ENCODE measurements around the gene GPR148. TPM values are rescaled to one million over a fixed set of nuclear protein-coding genes. Genes with fewer than 3 reads are reported as not detected.

The GPR148 gene
- polyA plus RNA-seq, 1 donor (not counting 4 experiments of a cell fraction or from before 2014, with no cell fraction given), result not detected

DNA sequence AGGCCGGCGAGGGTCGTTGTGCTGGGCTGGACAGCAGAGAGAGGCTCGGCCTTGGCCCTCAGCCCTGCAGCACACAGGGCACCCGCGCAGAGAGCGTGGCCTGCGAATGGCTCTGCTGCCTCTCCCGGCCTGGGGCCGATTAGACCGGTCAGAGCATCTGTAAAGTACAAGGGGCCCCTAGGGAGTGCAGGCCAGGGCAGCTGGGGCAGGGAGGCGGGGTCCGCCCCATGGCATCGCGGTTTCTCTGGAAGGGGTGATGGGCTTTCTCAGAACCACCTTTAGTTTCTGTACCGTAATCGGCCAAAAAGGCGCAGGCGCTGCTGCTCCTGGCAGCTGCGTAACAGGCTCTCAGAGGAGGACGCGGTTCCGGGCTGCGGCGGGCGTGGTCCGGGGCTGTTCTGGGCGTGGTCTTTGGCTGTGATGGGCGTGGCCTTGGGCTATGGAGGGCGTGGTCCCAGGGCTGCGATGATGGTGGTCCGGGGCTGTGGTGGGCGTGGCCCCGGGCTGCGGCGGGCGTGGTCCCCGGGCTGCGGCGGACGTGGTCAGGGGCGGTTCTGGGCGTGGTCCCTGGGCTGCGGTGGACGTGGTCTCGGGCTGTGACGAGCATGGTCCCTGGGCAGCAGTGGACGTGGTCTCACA lies 1.5 kb upstream of the GPR148 start:
- Histone ChIP-seq H3K27me3 (ENCODE audit: control insufficient read depth, extremely low read depth, insufficient read depth, low read length) (peaks cover 10% of the 10 kb centered on the region), H3K27ac (ENCODE audit: control insufficient read depth, insufficient read depth, low read length) (no peak overlapping the region), H3K9me1 (ENCODE audit: control insufficient read depth, extremely low read depth, insufficient read depth, low read length) (no peaks in the 10 kb centered on the region), H3K4me2 (ENCODE audit: control insufficient read depth, extremely low read depth, insufficient read depth, low read depth, low read length) (peak overlapping the region; percentile 99), H3K4me1 (ENCODE audit: control insufficient read depth, extremely low read depth, insufficient read depth, low read length) (peaks cover 11% of the 10 kb centered on the region), H3K9me3 (ENCODE audit: control insufficient read depth, low read depth, low read length) (no peaks in the 10 kb centered on the region), H4K20me1 (ENCODE audit: control insufficient read depth, extremely low read depth, insufficient read depth, low read length) (no peaks in the 10 kb centered on the region), H3K79me2 (ENCODE audit: control insufficient read depth, insufficient read depth, low read length) (no peaks in the 10 kb centered on the region), H3K36me3 (ENCODE audit: control insufficient read depth in 2 of 2, extremely low read depth in 1 of 2, insufficient read depth in 2 of 2, low read length in 2 of 2) (no peaks in the 10 kb centered on the region), H3K9ac (ENCODE audit: control insufficient read depth, extremely low read depth, insufficient read depth, low read length) (peak overlapping the region; percentile 68), H3K4me3 (ENCODE audit: control insufficient read depth in 2 of 3, extremely low read depth in 1 of 3, insufficient read depth in 2 of 3, low read depth in 1 of 3, low read length in 3 of 3) (peak overlapping the region; percentile 46 to 81 (median 72)), H2AFZ (ENCODE audit: control insufficient read depth, low read length) (peak overlapping the region; percentile 95)
- TF ChIP-seq, protein P1, sequence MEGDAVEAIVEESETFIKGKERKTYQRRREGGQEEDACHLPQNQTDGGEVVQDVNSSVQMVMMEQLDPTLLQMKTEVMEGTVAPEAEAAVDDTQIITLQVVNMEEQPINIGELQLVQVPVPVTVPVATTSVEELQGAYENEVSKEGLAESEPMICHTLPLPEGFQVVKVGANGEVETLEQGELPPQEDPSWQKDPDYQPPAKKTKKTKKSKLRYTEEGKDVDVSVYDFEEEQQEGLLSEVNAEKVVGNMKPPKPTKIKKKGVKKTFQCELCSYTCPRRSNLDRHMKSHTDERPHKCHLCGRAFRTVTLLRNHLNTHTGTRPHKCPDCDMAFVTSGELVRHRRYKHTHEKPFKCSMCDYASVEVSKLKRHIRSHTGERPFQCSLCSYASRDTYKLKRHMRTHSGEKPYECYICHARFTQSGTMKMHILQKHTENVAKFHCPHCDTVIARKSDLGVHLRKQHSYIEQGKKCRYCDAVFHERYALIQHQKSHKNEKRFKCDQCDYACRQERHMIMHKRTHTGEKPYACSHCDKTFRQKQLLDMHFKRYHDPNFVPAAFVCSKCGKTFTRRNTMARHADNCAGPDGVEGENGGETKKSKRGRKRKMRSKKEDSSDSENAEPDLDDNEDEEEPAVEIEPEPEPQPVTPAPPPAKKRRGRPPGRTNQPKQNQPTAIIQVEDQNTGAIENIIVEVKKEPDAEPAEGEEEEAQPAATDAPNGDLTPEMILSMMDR (optimal IDR thresholded peaks at IDR 0.05 in 1 of 3, IDR thresholded peaks at IDR 0.05 in 1 of 3, conservative IDR thresholded peaks at IDR 0.05 in 1 of 3; ENCODE audit: extremely low read depth in 1 of 3, insufficient read depth in 2 of 3, low read length in 3 of 3), result no peak
- TF ChIP-seq EZH2 (IDR thresholded peaks at IDR 0.05; ENCODE audit: low read length), result no peak
- FAIRE-seq, result no peak
- dilution Hi-C loops (cut with MboI; ENCODE audit: extremely low pct_ligation_motif_present, low sequenced_read_pairs), result no loop called here
- DNase-seq (ENCODE audit: low read depth, low spot score), result peak; percentile 26

DNA sequence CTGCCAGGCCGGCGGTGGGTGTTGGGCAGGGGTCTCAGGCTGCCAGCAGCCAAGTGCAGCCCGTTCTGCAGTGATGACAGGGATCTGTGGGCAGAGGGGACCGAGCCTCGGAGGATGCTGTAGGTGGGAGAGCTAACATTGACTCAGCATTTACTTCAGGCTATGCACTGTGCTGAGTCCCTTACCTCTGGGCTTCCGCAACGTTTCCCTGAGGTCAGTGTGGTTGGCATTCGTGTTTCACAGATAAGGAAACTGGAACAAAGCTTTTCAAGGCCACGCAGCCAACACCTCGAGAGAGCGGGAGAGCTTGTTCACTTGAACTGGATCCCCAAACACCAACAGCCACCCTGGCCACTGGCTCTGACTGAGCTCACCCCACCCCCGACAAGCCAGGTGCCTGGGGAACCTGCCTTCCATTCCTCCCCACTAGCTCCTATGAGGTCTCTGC lies 839 bp upstream of the GPR148 start:
- no peak overlapping the region for H3K9ac ChIP-seq (ENCODE audit: control insufficient read depth, extremely low read depth, insufficient read depth, low read length)
- H3K79me2 ChIP-seq (ENCODE audit: control insufficient read depth, insufficient read depth, low read length), result no peaks in the 10 kb centered on the region
- H2AFZ ChIP-seq (ENCODE audit: control insufficient read depth, low read length), result peak overlapping the region; percentile 46
- H3K4me2 ChIP-seq (ENCODE audit: control insufficient read depth, extremely low read depth, insufficient read depth, low read depth, low read length), result peak overlapping the region; percentile 99
- no peaks in the 10 kb centered on the region for H3K9me1 ChIP-seq (ENCODE audit: control insufficient read depth, extremely low read depth, insufficient read depth, low read length)
- H3K4me1 ChIP-seq (ENCODE audit: control insufficient read depth, extremely low read depth, insufficient read depth, low read length), result peaks cover 11% of the 10 kb centered on the region
- H3K27ac ChIP-seq (ENCODE audit: control insufficient read depth, insufficient read depth, low read length), result no peak overlapping the region
- TF ChIP-seq, protein P1 (optimal IDR thresholded peaks at IDR 0.05 in 1 of 3, IDR thresholded peaks at IDR 0.05 in 1 of 3, conservative IDR thresholded peaks at IDR 0.05 in 1 of 3; ENCODE audit: extremely low read depth in 1 of 3, insufficient read depth in 2 of 3, low read length in 3 of 3), result no peak
- TF ChIP-seq EZH2 (IDR thresholded peaks at IDR 0.05; ENCODE audit: low read length), result no peak
- H3K27me3 ChIP-seq (ENCODE audit: control insufficient read depth, extremely low read depth, insufficient read depth, low read length), result peaks cover 10% of the 10 kb centered on the region
- no peak overlapping the region for H3K4me3 ChIP-seq (ENCODE audit: control insufficient read depth in 2 of 3, extremely low read depth in 1 of 3, insufficient read depth in 2 of 3, low read depth in 1 of 3, low read length in 3 of 3)
- dilution Hi-C loops (cut with MboI; ENCODE audit: extremely low pct_ligation_motif_present, low sequenced_read_pairs), result no loop called here
- no peaks in the 10 kb centered on the region for H4K20me1 ChIP-seq (ENCODE audit: control insufficient read depth, extremely low read depth, insufficient read depth, low read length)
- FAIRE-seq, result peak; percentile 44
- no peaks in the 10 kb centered on the region for H3K36me3 ChIP-seq (ENCODE audit: control insufficient read depth in 2 of 2, extremely low read depth in 1 of 2, insufficient read depth in 2 of 2, low read length in 2 of 2)
- DNase-seq (ENCODE audit: low read depth, low spot score), result no peak
- no peaks in the 10 kb centered on the region for H3K9me3 ChIP-seq (ENCODE audit: control insufficient read depth, low read depth, low read length)
